HL-60/S4 treated with phorbol 12-myristate 13-acetate at 8.2 ng/mL for 4 days and 3 days (cell line): Measurements from ENCODE around the gene RDH16.
"Not testable (repeated sequence)": the region's sequence is repeated elsewhere in the genome, so short reads cannot be mapped to it uniquely, and the experiment has no call there.

Experiments used
- in situ Hi-C: fragments of 300-500 bp; cut with MboI; formaldehyde crosslinking; loops from 2 replicates; pipeline ENCODE4 v1.15.0; 2022; ENCODE audit warnings: low sequenced_read_pairs

The RDH16 gene

DNA sequence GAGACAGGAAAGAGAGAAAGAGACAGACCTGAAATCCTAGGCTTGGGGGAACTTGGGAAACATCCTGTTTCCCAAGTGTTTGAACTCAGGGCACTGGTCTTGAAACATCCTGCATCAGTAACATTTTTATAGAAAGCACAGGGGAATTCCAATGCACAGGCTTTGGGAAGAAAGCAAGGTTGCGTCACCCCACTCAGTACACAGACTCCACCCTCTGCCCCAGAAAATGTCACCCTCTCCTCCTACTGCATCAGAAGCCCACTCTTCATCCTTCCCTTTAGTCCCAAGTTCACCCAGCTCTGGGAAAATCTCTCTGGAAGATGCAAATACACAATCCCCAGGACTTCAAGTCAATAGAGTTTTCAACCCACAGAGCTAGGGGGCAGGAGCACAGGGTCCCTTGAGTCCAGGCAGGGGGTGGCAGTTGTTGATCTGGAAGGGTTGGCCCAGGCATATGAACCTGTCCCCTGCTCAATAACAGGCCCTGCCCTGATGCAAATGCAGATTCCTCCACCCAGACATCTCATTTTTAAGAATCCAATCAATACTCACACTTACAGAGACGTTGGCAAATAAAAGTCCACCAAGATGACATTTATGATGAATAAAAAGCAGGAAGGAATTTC, 1.7 kb downstream of the RDH16 start:
- in situ Hi-C loops: no loop called here

- in situ Hi-C loops: no loop called here
Observed at GRCh38 chr12:56954958-56955355, 2.5 kb downstream of the RDH16 start.

DNA sequence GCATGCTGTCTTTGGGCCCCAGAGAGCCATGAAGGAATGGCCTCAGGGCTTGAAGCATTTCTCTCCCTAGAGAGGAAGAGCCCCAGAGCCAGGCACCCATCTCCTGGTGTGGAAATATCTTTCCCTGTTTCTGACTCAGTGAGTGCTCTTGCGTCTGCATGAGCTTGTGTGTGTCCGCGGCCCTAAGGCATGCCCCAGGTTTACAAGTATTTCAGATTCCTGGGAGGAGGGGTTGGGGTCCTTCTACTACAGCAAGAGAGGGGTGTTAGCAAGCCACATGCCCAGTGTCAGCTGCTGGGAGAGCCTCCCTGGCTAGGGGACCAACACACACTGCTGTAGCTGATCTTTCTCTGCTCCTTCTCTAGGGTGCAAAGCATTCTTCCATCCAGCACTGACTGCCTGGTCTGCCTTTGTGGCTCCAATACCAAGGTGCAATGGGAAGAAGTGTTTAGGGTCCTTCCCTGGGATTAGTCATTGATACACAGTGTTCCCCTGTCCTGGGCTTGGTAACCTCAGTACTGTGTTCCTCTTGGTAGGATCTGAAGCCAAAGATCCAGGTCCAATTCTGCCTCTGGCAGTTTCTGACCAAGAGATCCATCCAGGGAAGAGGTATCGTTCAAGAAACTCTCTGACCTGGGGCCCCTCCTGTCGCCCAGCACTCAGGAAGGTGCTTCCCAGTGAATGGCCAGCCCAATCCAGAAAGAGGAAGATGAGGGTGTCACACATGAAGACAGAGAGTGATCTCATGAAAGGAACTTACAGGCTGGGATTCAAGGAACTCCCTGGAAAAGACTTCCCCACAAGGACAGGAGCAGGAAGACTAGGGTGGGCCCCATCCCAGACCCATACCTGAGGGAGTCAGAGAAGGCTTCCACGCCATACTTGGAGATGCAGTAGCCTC, 3.1 kb downstream of the RDH16 start:
- in situ Hi-C loops: no loop called here

DNA sequence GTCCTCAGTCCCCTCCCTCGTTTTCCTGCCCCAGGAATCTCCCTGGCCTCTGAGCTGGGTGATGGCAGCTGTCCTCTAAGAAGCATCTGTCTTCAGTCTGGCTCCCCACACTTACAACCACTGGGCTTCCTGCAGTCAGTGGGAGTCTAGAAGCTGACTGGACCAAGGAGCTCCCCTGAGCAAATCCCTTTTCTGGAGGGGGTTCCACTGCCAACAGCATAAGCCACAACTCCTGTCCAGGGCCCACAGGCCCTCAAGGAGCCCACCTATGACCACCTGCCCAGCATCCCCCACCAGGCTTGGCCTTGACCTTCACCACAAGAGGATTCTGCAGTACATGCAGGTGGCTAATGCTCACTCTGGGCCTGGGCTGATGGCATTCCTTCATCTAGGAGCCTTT, 4.1 kb downstream of the RDH16 start:
- in situ Hi-C loops: no loop called here

- in situ Hi-C loops: no loop called here
Observed at GRCh38 chr12:56951582-56952339, 5.6 kb downstream of the RDH16 start.

DNA sequence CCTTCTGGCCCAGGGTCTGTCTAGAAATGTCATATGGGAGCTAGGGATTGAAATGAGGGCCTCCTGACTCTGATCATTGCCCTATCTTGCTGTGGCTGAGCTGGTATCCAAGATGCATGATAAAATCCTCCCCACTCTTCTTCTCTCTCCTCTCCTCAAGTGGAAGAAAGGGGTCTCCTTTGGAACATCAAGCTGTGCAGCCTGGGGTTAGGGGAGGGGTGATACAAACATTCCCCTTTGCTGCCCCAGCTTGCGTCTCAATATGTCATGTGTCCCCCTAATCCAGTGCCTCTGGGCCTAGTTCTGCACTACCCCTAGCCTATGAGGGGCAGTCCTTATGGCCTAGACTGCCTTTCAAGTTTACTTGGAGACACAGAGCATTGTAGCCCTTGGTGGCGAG, 8.5 kb downstream of the RDH16 start:
- in situ Hi-C loops: no loop called here

GRCh38 chr12:56948457-56948777, 9.0 kb downstream of the RDH16 start:
- in situ Hi-C loops: no loop called here

- in situ Hi-C loops: no loop called here
Observed at GRCh38 chr12:56947633-56948456, 9.6 kb downstream of the RDH16 start.

DNA sequence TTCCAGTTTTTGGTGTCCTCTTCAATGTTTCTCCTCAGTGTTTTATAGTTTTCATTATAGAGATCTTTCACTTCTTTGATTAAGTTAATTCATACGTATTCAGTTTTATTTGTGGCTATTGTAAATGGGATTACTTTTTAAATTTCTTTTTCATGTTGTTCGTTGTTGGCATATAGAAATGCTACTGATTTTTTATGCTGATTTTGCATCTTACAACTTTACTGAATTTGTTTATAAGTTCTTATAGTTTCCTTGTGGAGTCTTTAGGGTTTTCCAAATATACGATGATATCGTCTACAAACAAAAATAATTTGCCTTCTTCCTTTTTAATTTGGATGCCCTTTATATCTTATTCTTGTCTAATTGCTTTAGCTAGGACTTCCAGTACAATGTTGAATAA, 13.5 kb downstream of the RDH16 start:
- in situ Hi-C loops: no loop called here

GRCh38 chr12:56943374-56943773, 14.0 kb downstream of the RDH16 start:
- in situ Hi-C loops: not testable (repeated sequence)

DNA sequence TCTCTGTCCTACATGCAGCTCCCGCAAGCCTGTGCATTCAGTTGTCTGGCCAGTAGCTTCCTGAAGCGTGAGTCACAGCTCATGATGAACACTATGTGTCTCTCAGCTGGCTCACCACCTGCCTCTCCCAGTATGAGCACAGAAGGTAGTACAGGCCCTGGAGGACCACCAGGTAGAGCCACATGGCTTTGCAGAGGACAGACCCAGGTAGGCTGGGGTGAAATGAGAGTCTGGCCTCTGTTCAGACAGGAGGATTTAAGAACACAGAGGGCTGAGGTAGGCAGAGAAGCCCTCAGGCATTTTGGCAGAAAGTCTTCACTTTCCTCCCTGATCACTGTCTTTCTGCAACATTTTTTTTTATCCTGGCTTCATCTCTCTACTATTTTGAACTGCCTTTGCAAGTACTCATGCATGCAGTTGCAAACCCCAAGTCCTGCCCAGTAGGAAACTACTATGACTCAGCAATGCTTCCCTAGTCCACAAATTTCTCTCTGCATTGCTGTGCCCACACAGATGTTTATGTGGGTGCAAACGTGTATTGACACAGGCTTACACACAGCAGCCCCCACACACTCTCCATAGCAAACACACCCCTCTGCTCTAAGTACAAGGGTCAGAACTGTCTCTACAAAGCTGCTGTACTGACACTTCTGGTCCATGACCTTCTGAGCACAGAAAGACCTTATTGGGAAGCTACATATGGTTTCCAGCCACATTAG, 15.9 kb downstream of the RDH16 start:
- in situ Hi-C loops: no loop called here

GRCh38 chr12:56940942-56941298, 16.5 kb downstream of the RDH16 start:
- in situ Hi-C loops: not testable (repeated sequence)

DNA sequence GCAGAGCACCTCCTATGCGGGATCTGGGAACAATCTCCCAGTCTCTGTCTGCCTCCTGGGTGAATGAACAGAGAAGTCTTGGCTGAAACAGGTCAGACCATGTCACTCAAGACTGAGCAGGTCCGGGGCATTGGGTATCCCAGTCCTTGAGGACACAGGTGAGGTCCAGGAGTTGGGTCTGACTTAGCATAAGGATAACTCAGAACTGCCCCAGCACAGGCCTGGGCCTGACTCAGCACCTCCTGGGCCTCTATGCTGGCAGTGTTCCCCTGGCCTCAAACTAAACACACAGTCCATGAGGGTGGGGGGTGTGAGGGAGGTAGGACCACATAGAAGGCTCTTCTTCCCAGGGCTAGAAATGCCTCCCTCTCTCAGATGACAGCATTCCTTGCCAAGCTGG, 21.7 kb downstream of the RDH16 start:
- in situ Hi-C loops: no loop called here

- in situ Hi-C loops: no loop called here
Observed at GRCh38 chr12:56935157-56935556, 22.3 kb downstream of the RDH16 start.

DNA sequence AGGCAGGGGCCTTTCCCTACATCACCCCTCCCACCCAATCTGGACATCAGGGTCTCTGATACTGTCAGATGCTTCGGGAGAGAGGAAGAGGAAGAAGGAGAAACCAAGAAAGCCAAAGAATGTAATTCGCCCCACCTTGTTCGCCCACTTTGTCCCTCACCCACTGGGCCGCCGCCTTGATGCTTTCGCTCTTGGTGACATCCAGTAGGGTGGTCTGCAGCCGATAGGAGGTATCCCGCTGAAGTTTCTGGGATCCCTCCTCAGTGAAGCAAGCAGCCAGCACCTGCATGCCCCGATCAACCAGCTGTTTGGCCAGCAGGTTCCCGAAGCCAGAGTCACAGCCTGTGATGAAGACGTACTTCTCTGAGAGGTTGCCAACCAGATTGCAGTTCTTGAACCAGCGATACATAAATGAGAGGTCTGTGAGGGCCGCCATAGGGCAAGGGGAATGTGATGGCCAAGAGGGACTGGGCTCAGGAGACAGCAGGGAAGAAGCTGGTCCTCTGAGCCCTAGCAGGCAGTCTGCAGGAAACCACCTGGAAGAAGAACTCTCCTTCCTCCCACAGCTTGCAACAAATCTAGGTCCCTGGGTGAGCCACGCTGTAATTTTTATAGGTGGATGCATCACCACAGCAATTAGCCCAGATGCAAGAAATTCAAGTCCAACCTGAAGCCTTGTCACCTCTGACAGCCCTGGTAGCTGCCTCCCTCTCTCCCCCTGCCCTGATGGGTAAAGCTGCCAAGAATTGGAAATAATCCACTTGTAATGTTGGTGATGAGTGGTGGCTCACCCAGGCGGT, 23.4 kb downstream of the RDH16 start, which contains the start of gene SDR9C7:
TSS of gene SDR9C7 (minus strand) at position 583 of the 800 bp plus-strand sequence. CDS start at position 436, 147 bp downstream.
- in situ Hi-C loops: no loop called here

- in situ Hi-C loops: no loop called here
Observed at GRCh38 chr12:56932867-56933266, 24.5 kb downstream of the RDH16 start.

GRCh38 chr12:56932146-56932545, 25.3 kb downstream of the RDH16 start:
- in situ Hi-C loops: no loop called here

GRCh38 chr12:56931474-56931978, 25.9 kb downstream of the RDH16 start:
- in situ Hi-C loops: no loop called here

- in situ Hi-C loops: no loop called here
Observed at GRCh38 chr12:56930241-56930640, 27.2 kb downstream of the RDH16 start.
